ENCODE data around the gene COA1.

Gene COA1

GRCh38 chr7:43671521-43671920, 57.8 kb downstream of the COA1 start:
- Histone ChIP-seq H3K18ac (ENCODE audit: low read depth in 1 of 2, low read length in 2 of 2) (peak overlapping the region in 1 of 2 experiments; percentile 21), H3K9ac (ENCODE audit: low read length) (no peak overlapping the region), H4K91ac (ENCODE audit: low read length) (no peak overlapping the region), H2AK5ac (ENCODE audit: low read length, severe bottlenecking) (peak overlapping the region; percentile 78), H2AFZ (ENCODE audit: low read depth, low read length) (no peak overlapping the region), H3K14ac (ENCODE audit: low read length in 2 of 2) (no peak overlapping the region), H2BK15ac (ENCODE audit: low read depth, poor library complexity, severe bottlenecking) (no peak overlapping the region), H3K23ac (ENCODE audit: low read length in 2 of 2) (no peak overlapping the region), H2BK12ac (ENCODE audit: low read length in 2 of 2) (no peak overlapping the region), H3K4ac (ENCODE audit: low read depth in 1 of 2, low read length in 2 of 2) (no peak overlapping the region), H3K27me3 (ENCODE audit: control insufficient read depth in 1 of 2, insufficient read depth in 1 of 2, low read length in 2 of 2) (no peaks in the 10 kb centered on the region), H3K4me1 (ENCODE audit: control insufficient read depth, insufficient read depth, low read depth, low read length) (peaks cover 6% of the 10 kb centered on the region), H3K36me3 (ENCODE audit: control insufficient read depth in 1 of 2, insufficient read depth in 2 of 2, low read depth in 1 of 2, low read length in 2 of 2) (no peaks in the 10 kb centered on the region), H2BK120ac (ENCODE audit: low read depth, low read length) (no peak overlapping the region), H3K79me1 (replicated peaks; ENCODE audit: low read length, poor library complexity, severe bottlenecking) (peaks cover 7% of the 10 kb centered on the region), H3K27ac (ENCODE audit: low read length, poor library complexity, severe bottlenecking) (no peak overlapping the region), H4K8ac (ENCODE audit: low read length) (no peak overlapping the region), H3K4me3 (ENCODE audit: insufficient read depth in 1 of 2, low read depth in 1 of 2, low read length in 2 of 2) (peak overlapping the region in 1 of 2 experiments; percentile 1), H2BK5ac (ENCODE audit: low read depth, low read length, poor library complexity, severe bottlenecking) (no peak overlapping the region), H3K9me3 (ENCODE audit: control insufficient read depth, low read length) (peaks cover 4% of the 10 kb centered on the region), H3K4me2 (ENCODE audit: low read length, poor library complexity, severe bottlenecking) (no peak overlapping the region)
- whole genome bisulfite sequencing, result 99% methylated on average over 4 of the region's 4 CpGs
- no peak for DNase-seq

- Histone ChIP-seq H3K9me3 (ENCODE audit: control insufficient read depth, low read length) (peaks cover 4% of the 10 kb centered on the region), H2BK5ac (ENCODE audit: low read depth, low read length, poor library complexity, severe bottlenecking) (no peak overlapping the region), H3K9ac (ENCODE audit: low read length) (no peak overlapping the region), H3K18ac (ENCODE audit: low read depth in 1 of 2, low read length in 2 of 2) (peak overlapping the region in 1 of 2 experiments; percentile 0), H2BK12ac (ENCODE audit: low read length in 2 of 2) (peak overlapping the region in 1 of 2 experiments; percentile 0), H3K4me3 (ENCODE audit: insufficient read depth in 1 of 2, low read depth in 1 of 2, low read length in 2 of 2) (no peak overlapping the region), H2AK5ac (ENCODE audit: low read length, severe bottlenecking) (peak overlapping the region; percentile 33), H3K4me1 (ENCODE audit: control insufficient read depth, insufficient read depth, low read depth, low read length) (peaks cover 6% of the 10 kb centered on the region), H2BK15ac (ENCODE audit: low read depth, poor library complexity, severe bottlenecking) (no peak overlapping the region), H3K4me2 (ENCODE audit: low read length, poor library complexity, severe bottlenecking) (no peak overlapping the region), H3K79me1 (replicated peaks; ENCODE audit: low read length, poor library complexity, severe bottlenecking) (peaks cover 11% of the 10 kb centered on the region), H4K91ac (ENCODE audit: low read length) (no peak overlapping the region), H3K27ac (ENCODE audit: low read length, poor library complexity, severe bottlenecking) (peak overlapping the region; percentile 67), H4K8ac (ENCODE audit: low read length) (no peak overlapping the region), H3K14ac (ENCODE audit: low read length in 2 of 2) (no peak overlapping the region), H2BK120ac (ENCODE audit: low read depth, low read length) (no peak overlapping the region), H3K23ac (ENCODE audit: low read length in 2 of 2) (no peak overlapping the region), H2AFZ (ENCODE audit: low read depth, low read length) (no peak overlapping the region), H3K36me3 (ENCODE audit: control insufficient read depth in 1 of 2, insufficient read depth in 2 of 2, low read depth in 1 of 2, low read length in 2 of 2) (no peaks in the 10 kb centered on the region), H3K27me3 (ENCODE audit: control insufficient read depth in 1 of 2, insufficient read depth in 1 of 2, low read length in 2 of 2) (no peaks in the 10 kb centered on the region), H3K4ac (ENCODE audit: low read depth in 1 of 2, low read length in 2 of 2) (peak overlapping the region in 1 of 2 experiments; percentile 7)
- 75% methylated on average over 14 of the region's 15 CpGs for WGBS
- DNase-seq, result peak; percentile 27
Observed at GRCh38 chr7:43669286-43670081, 59.8 kb downstream of the COA1 start.

GRCh38 chr7:43668035-43668434, 61.3 kb downstream of the COA1 start:
- H3K14ac ChIP-seq (ENCODE audit: low read length in 2 of 2), result no peak overlapping the region
- peaks cover 4% of the 10 kb centered on the region for H3K9me3 ChIP-seq (ENCODE audit: control insufficient read depth, low read length)
- H3K9ac ChIP-seq (ENCODE audit: low read length), result no peak overlapping the region
- no peak overlapping the region for H2AK5ac ChIP-seq (ENCODE audit: low read length, severe bottlenecking)
- H3K4ac ChIP-seq (ENCODE audit: low read depth in 1 of 2, low read length in 2 of 2), result no peak overlapping the region
- no peak overlapping the region for H3K18ac ChIP-seq (ENCODE audit: low read depth in 1 of 2, low read length in 2 of 2)
- no peak overlapping the region for H3K27ac ChIP-seq (ENCODE audit: low read length, poor library complexity, severe bottlenecking)
- no peak overlapping the region for H2BK5ac ChIP-seq (ENCODE audit: low read depth, low read length, poor library complexity, severe bottlenecking)
- H3K36me3 ChIP-seq (ENCODE audit: control insufficient read depth in 1 of 2, insufficient read depth in 2 of 2, low read depth in 1 of 2, low read length in 2 of 2), result no peaks in the 10 kb centered on the region
- no peak overlapping the region for H2BK15ac ChIP-seq (ENCODE audit: low read depth, poor library complexity, severe bottlenecking)
- H3K79me1 ChIP-seq (replicated peaks; ENCODE audit: low read length, poor library complexity, severe bottlenecking), result peaks cover 13% of the 10 kb centered on the region
- WGBS, result 96% methylated on average over 1 of the region's 1 CpG
- H4K8ac ChIP-seq (ENCODE audit: low read length), result no peak overlapping the region
- H3K4me3 ChIP-seq (ENCODE audit: insufficient read depth in 1 of 2, low read depth in 1 of 2, low read length in 2 of 2), result no peak overlapping the region
- H2BK12ac ChIP-seq (ENCODE audit: low read length in 2 of 2), result no peak overlapping the region
- no peak overlapping the region for H2AFZ ChIP-seq (ENCODE audit: low read depth, low read length)
- H2BK120ac ChIP-seq (ENCODE audit: low read depth, low read length), result no peak overlapping the region
- no peak overlapping the region for H3K4me2 ChIP-seq (ENCODE audit: low read length, poor library complexity, severe bottlenecking)
- no peak overlapping the region for H3K23ac ChIP-seq (ENCODE audit: low read length in 2 of 2)
- peaks cover 6% of the 10 kb centered on the region for H3K4me1 ChIP-seq (ENCODE audit: control insufficient read depth, insufficient read depth, low read depth, low read length)
- no peaks in the 10 kb centered on the region for H3K27me3 ChIP-seq (ENCODE audit: control insufficient read depth in 1 of 2, insufficient read depth in 1 of 2, low read length in 2 of 2)
- DNase-seq, result no peak
- H4K91ac ChIP-seq (ENCODE audit: low read length), result no peak overlapping the region

- Histone ChIP-seq H2BK5ac (ENCODE audit: low read depth, low read length, poor library complexity, severe bottlenecking) (no peak overlapping the region), H3K36me3 (ENCODE audit: control insufficient read depth in 1 of 2, insufficient read depth in 2 of 2, low read depth in 1 of 2, low read length in 2 of 2) (no peaks in the 10 kb centered on the region), H2AFZ (ENCODE audit: low read depth, low read length) (no peak overlapping the region), H4K91ac (ENCODE audit: low read length) (no peak overlapping the region), H3K4ac (ENCODE audit: low read depth in 1 of 2, low read length in 2 of 2) (no peak overlapping the region), H3K9ac (ENCODE audit: low read length) (peak overlapping the region; percentile 13), H3K9me3 (ENCODE audit: control insufficient read depth, low read length) (peaks cover 4% of the 10 kb centered on the region), H4K8ac (ENCODE audit: low read length) (no peak overlapping the region), H2BK120ac (ENCODE audit: low read depth, low read length) (no peak overlapping the region), H3K27ac (ENCODE audit: low read length, poor library complexity, severe bottlenecking) (no peak overlapping the region), H3K4me1 (ENCODE audit: control insufficient read depth, insufficient read depth, low read depth, low read length) (peaks cover 6% of the 10 kb centered on the region), H3K23ac (ENCODE audit: low read length in 2 of 2) (no peak overlapping the region), H3K4me2 (ENCODE audit: low read length, poor library complexity, severe bottlenecking) (no peak overlapping the region), H2AK5ac (ENCODE audit: low read length, severe bottlenecking) (no peak overlapping the region), H3K4me3 (ENCODE audit: insufficient read depth in 1 of 2, low read depth in 1 of 2, low read length in 2 of 2) (no peak overlapping the region), H3K14ac (ENCODE audit: low read length in 2 of 2) (no peak overlapping the region), H2BK12ac (ENCODE audit: low read length in 2 of 2) (no peak overlapping the region), H3K79me1 (replicated peaks; ENCODE audit: low read length, poor library complexity, severe bottlenecking) (peaks cover 17% of the 10 kb centered on the region), H2BK15ac (ENCODE audit: low read depth, poor library complexity, severe bottlenecking) (no peak overlapping the region), H3K27me3 (ENCODE audit: control insufficient read depth in 1 of 2, insufficient read depth in 1 of 2, low read length in 2 of 2) (no peaks in the 10 kb centered on the region), H3K18ac (ENCODE audit: low read depth in 1 of 2, low read length in 2 of 2) (no peak overlapping the region)
- DNase-seq, result peak; percentile 32
Observed at GRCh38 chr7:43666938-43667337, 62.4 kb downstream of the COA1 start.

Data from mesenchymal stem cell (in vitro differentiated cells and primary cell).